ENCODE measurements around the gene PHF11.

PHF11 gene

DNA sequence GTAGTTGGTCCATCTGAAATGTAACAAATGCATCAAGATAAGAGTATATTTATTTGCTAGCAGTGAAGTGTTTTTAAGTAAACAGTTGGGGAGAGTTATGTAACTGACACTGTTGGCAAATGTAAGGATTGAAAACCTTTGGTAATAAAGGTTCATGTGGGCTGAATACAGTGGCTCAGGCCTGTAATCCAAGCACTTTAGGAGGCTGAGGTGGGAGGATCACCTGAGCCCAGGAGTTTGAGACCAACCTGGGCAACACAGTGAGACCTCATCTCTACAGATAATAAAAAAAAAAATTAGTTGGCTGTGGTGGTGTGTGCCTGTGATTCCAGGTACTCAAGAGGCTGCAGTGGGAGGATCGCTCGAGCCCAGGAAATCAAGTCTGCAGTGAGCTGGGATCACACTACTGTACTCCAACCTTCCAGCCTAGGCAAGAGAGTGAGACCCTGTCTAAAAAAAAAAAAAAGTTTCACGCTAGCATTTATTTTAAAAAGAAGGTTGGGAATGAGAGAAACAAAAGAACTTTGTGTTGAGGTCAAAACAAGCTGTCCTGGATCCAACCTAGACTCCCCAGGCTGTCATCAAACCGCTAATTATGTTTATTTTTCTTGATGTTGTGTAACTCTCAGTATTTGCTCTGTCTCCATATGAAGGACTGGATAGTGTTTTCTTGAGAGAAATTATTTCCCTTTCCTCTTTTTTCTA is 31.0 kb upstream of the PHF11 start:
- in situ Hi-C loops (cut with HindIII; ENCODE audit: low sequenced_read_pairs) = no loop called here
- no peak for DNase-seq (ENCODE audit: low read depth)
- TF ChIP-seq, protein P1, sequence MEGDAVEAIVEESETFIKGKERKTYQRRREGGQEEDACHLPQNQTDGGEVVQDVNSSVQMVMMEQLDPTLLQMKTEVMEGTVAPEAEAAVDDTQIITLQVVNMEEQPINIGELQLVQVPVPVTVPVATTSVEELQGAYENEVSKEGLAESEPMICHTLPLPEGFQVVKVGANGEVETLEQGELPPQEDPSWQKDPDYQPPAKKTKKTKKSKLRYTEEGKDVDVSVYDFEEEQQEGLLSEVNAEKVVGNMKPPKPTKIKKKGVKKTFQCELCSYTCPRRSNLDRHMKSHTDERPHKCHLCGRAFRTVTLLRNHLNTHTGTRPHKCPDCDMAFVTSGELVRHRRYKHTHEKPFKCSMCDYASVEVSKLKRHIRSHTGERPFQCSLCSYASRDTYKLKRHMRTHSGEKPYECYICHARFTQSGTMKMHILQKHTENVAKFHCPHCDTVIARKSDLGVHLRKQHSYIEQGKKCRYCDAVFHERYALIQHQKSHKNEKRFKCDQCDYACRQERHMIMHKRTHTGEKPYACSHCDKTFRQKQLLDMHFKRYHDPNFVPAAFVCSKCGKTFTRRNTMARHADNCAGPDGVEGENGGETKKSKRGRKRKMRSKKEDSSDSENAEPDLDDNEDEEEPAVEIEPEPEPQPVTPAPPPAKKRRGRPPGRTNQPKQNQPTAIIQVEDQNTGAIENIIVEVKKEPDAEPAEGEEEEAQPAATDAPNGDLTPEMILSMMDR (IDR thresholded peaks at IDR 0.05; ENCODE audit: low read depth, low read length, missing control alignments) = no peak
- H3K4me3 ChIP-seq (ENCODE audit: low read depth, low read length) = no peak overlapping the region

DNA sequence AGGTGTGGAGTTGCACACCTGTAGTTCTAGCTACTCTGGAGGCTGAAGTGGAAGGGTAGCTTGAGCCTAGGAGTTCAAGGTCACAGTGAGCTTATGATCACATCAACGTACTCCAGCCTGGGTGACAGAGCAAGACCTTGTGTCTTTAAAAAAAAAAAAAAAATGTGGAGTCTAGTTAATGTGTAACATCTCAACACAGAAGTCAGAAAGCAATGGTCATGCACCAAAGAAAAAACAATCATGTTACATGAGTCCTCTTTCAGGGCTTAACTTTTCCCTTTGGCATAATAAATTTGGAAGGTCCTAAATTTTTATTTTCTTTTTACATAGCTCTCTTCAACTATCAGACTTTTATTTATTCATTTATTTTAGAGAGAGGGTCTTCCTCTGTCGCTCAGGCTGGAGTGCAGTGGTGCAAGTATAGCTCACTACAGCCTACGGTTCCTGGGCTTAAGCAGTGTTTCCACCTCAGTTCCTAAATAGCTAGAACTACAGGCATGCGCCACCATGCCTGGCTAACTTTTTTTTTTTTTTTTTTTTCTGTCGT is 29.4 kb upstream of the PHF11 start:
- H3K4me3 ChIP-seq (ENCODE audit: low read depth, low read length) = no peak overlapping the region
- in situ Hi-C loops (cut with HindIII; ENCODE audit: low sequenced_read_pairs) = no loop called here
- no peak for DNase-seq (ENCODE audit: low read depth)
- TF ChIP-seq, protein P1 (IDR thresholded peaks at IDR 0.05; ENCODE audit: low read depth, low read length, missing control alignments) = no peak

DNA sequence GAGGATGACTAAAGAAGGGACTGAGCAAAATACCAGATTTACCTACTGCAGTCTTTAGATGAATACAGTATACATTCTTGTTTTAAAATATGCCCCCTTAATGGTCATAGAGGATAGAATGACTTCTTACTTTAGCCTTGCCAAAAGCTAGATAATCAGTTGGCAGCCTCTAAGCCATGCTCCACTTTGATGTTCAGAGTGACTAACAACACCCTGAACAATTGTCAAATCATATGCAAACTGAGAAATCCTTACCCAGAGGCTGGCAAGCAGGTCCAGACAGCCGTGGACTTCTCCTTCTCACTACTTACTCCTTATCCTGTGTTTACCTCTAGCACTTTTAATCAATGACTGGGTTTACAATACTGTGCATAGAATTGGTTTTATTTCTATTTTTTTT is 23.6 kb upstream of the PHF11 start:
- DNase-seq (ENCODE audit: low read depth) = no peak
- in situ Hi-C loops (cut with HindIII; ENCODE audit: low sequenced_read_pairs) = no loop called here
- no peak overlapping the region for H3K4me3 ChIP-seq (ENCODE audit: low read depth, low read length)
- TF ChIP-seq, protein P1 (IDR thresholded peaks at IDR 0.05; ENCODE audit: low read depth, low read length, missing control alignments) = no peak

DNA sequence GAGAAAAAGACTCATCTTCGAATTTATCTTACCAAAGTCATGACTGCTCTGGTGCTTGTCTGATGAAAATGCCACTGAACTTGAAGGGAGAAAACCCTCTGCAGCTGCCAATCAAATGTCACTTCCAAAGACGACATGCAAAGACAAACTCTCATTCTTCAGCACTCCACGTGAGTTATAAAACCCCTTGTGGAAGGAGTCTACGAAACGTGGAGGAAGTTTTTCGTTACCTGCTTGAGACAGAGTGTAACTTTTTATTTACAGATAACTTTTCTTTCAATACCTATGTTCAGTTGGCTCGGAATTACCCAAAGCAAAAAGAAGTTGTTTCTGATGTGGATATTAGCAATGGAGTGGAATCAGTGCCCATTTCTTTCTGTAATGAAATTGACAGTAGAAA is 19.2 kb upstream of the PHF11 start:
- H3K4me3 ChIP-seq (ENCODE audit: low read depth, low read length) = no peak overlapping the region
- DNase-seq (ENCODE audit: low read depth) = no peak
- TF ChIP-seq, protein P1 (IDR thresholded peaks at IDR 0.05; ENCODE audit: low read depth, low read length, missing control alignments) = no peak
- in situ Hi-C loops (cut with HindIII; ENCODE audit: low sequenced_read_pairs) = no loop called here

DNA sequence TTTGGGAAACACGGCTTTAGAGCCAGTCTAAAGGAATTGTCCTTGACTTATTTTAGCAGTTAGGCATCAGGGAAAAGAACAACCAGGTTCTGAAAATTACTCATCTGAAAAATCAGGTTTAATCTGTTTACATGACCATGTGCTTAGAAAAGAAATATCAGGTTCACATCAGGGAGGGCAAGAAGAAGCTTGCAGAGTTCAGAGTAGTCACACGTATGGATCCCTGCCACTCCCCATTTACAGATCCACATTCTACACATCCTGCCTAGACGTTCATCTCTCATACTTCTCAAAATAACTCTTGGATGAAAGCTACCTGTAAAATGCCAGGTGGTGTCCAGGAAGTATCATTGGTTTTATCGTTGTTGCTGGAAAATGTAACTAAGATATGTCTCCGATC is 14.0 kb upstream of the PHF11 start:
- DNase-seq (ENCODE audit: low read depth) = no peak

DNA sequence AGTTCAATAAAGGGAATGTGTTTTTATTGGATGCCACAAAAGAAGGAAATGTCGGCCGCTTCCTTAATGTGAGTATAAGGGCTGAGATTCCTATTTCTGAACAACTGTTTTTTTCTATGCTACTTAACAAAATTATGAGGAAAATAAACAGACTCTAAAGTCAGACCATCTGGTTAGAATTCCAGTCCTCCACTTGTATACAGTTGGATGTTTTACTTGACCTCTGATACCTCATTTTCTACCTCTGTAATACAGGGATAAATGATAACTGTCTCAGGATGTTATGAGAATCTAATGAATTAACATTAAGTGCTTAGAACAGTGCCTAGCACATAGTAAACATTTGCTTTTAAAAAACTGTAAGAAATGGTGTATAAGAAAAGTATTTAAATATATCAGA is 7.2 kb upstream of the PHF11 start:
- in situ Hi-C loops (cut with HindIII; ENCODE audit: low sequenced_read_pairs) = no loop called here
- TF ChIP-seq, protein P1 (IDR thresholded peaks at IDR 0.05; ENCODE audit: low read depth, low read length, missing control alignments) = no peak
- H3K4me3 ChIP-seq (ENCODE audit: low read depth, low read length) = no peak overlapping the region
- DNase-seq (ENCODE audit: low read depth) = no peak

More for the DNA sequence above, 14.0 kb upstream of the PHF11 start:
- H3K4me3 ChIP-seq (ENCODE audit: low read depth, low read length) = no peak overlapping the region
- in situ Hi-C loops (cut with HindIII; ENCODE audit: low sequenced_read_pairs) = no loop called here
- TF ChIP-seq, protein P1 (IDR thresholded peaks at IDR 0.05; ENCODE audit: low read depth, low read length, missing control alignments) = no peak

Measured in astrocyte of the cerebellum (primary cell).